NT2/D1 (cell line): Measurements from ENCODE around the gene TMPRSS13.
"Not testable (repeated sequence)": the region's sequence is repeated elsewhere in the genome, so short reads cannot be mapped to it uniquely, and the experiment has no call there.

Experiments
- DNase-seq: peaks from one replicate; pipeline ENCODE4 v3.0.0-alpha.2; 2011; ENCODE audit warnings: low read depth, low spot score
- H3K27me3 ChIP-seq: 2 replicates; pipeline ENCODE4 v1.6.0; 2011; ENCODE audit warnings: mild to moderate bottlenecking; ENCODE audit not compliant: insufficient read length, insufficient read depth
- H3K36me3 ChIP-seq: 2 replicates; pipeline ENCODE4 v1.6.1; 2011; ENCODE audit warnings: mild to moderate bottlenecking, low read length, mixed read lengths; ENCODE audit not compliant: insufficient read depth, insufficient read length
- H3K4me1 ChIP-seq: 2 replicates; pipeline ENCODE4 v1.5.1; 2011; ENCODE audit not compliant: insufficient read depth, insufficient read length
- H3K4me3 ChIP-seq: 2 replicates; pipeline ENCODE4 v1.5.1; 2011; ENCODE audit warnings: low read depth; ENCODE audit not compliant: insufficient read length
- H3K9ac ChIP-seq: 2 replicates; pipeline ENCODE4 v1.6.0; 2011; ENCODE audit warnings: low read depth; ENCODE audit not compliant: insufficient read length
- H3K9me3 ChIP-seq: 2 replicates; pipeline ENCODE4 v1.5.1; 2011; ENCODE audit warnings: mild to moderate bottlenecking, low read length; ENCODE audit not compliant: insufficient read depth
- SUZ12 ChIP-seq: IDR thresholded peaks from 2 replicates; pipeline ENCODE4 v1.6.1; 2011; ENCODE audit not compliant: insufficient read length, insufficient read depth; ENCODE audit errors: extremely low read depth
- YY1 ChIP-seq: IDR thresholded peaks from 2 replicates; pipeline ENCODE4 v1.6.1; 2011; ENCODE audit not compliant: insufficient read length, insufficient read depth
- ZNF274 ChIP-seq: IDR thresholded peaks from 2 replicates; pipeline ENCODE4 v1.6.1; 2011; ENCODE audit warnings: mild to moderate bottlenecking, low read depth, low read length

Gene TMPRSS13

DNA sequence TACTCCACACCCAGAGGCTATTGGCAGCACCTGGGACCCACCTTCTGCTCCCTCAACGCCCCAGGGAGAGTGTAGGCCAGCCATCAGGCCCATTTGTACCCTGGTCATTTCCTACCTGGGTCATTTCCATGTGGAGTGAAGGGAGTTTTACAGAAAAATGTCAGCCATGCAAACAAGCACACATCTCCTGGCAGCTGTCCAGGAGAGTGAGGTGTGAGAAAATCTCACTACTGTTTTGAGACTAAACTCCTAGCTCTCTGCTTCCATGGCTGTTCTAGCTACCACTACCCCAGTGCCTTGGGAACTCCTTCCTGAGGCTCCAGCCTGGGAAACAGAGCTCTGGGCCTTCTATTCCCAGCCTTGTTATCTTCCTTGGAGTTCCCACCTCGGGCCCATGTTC lies 2.8 kb upstream of the TMPRSS13 start:
- H3K36me3 ChIP-seq, result no peaks in the 10 kb centered on the region
- no peaks in the 10 kb centered on the region for H3K9me3 ChIP-seq
- H3K27me3 ChIP-seq, result no peaks in the 10 kb centered on the region
- H3K9ac ChIP-seq, result no peak overlapping the region
- peaks cover 4% of the 10 kb centered on the region for H3K4me1 ChIP-seq
- DNase-seq, result no peak
- TF ChIP-seq SUZ12 (no peak), YY1 (no peak)
- no peak overlapping the region for H3K4me3 ChIP-seq

DNA sequence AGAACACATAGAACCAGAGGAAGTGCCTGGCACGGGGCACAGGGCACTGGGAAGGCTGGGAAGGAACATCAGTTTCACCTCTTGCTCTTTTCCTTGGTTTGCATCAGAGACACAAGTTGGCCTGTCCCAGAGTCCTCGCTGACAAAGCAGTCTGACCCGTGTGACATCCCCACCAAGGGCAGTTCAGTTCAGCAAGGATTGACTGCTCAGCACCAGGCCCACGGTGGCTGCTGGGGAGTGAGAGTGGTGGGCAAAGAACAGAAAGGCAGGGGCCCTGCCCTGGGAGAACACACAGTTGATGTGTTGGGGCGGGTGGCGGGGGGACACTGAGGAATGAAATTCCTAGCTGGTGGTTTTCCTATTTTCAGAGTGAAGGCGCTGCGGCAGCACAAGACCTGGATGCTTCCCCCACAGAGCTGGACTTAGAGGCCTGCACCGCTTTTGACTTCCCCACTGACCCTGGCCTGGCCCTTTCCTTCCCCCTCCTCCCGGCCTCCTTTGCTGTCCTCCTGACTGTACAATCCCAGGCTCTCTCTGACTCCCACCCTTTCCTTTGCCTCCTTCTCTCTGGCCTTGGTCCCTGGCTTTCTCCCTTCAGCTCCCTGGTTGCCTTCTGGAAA lies 2.2 kb upstream of the TMPRSS13 start:
- Histone ChIP-seq H3K4me3 (no peak overlapping the region), H3K36me3 (no peaks in the 10 kb centered on the region), H3K9me3 (no peaks in the 10 kb centered on the region), H3K9ac (no peak overlapping the region), H3K4me1 (peaks cover 4% of the 10 kb centered on the region), H3K27me3 (no peaks in the 10 kb centered on the region)
- TF ChIP-seq ZNF274 (no peak), SUZ12 (no peak), YY1 (no peak)
- DNase-seq, result no peak

DNA sequence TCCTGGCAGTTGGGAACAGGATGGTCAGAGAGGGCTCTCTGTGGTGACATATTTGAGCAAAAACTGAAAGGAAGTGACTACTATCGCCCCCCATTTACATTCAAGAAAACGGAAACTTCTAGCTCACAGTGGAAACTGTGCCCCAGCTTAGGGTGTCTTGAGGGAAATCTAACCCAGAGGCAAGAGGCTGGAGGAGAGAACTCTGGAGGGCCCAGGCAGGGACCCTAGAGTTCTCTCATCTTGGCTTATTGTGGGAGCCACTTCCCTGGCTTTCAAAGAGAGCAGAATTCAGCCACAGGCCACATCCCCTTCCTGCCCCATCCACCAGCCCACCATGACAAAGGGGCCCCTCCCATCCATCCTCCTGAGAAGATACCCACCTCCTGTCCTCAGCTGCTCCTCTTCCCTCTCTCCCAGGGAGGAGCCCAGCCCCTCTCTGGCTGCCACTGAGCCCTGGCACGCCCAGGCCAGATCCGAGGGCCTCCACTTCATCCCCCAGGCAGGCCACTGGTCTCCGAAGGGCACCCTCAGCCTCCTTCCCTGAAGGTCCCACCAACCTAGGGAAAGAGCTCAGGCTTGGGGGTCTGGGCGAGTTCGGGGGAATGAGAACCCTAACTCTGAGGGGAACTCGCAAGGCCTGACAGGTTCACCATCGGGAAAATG lies 1.6 kb upstream of the TMPRSS13 start:
- no peak for DNase-seq
- no peak overlapping the region for H3K4me3 ChIP-seq
- H3K27me3 ChIP-seq, result no peaks in the 10 kb centered on the region
- H3K9me3 ChIP-seq, result no peaks in the 10 kb centered on the region
- no peak overlapping the region for H3K9ac ChIP-seq
- no peaks in the 10 kb centered on the region for H3K36me3 ChIP-seq
- peaks cover 4% of the 10 kb centered on the region for H3K4me1 ChIP-seq
- no peak for TF ChIP-seq YY1

DNA sequence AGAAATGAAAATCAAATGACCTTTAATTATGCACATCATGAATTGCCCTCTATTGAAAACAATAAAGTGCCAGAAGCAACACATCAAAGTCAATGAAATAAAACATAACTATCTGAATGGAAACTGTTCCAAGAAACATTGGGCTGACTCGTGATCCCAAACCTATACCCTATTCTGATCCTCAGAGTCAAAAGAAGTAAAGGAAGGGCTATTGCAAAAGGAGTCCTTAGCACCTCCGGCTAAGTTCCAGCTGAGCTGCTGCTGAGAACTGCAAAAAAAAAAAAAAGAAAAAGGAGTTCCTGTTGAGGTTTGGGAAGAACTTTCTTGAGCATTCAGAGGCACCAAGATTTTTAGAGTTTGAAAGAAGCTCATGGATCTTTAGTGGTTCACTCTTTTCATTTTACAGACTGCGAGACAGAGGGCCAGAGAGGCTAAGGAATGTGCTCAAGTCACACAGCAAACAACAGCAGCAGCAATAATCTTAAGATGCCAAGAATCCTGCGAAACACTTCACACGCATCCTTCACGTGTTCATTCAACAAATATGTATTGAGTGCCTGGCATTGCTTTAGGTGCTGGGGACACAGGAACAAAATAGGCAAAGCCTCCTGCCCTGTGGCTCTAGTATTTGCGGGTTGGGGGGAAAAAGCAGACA lies 841 bp upstream of the TMPRSS13 start:
- Histone ChIP-seq H3K36me3 (no peaks in the 10 kb centered on the region), H3K27me3 (no peaks in the 10 kb centered on the region), H3K9ac (no peak overlapping the region), H3K4me1 (peaks cover 4% of the 10 kb centered on the region), H3K9me3 (no peaks in the 10 kb centered on the region), H3K4me3 (no peak overlapping the region)
- no peak for DNase-seq
- TF ChIP-seq ZNF274 (no peak), SUZ12 (no peak), YY1 (no peak)

DNA sequence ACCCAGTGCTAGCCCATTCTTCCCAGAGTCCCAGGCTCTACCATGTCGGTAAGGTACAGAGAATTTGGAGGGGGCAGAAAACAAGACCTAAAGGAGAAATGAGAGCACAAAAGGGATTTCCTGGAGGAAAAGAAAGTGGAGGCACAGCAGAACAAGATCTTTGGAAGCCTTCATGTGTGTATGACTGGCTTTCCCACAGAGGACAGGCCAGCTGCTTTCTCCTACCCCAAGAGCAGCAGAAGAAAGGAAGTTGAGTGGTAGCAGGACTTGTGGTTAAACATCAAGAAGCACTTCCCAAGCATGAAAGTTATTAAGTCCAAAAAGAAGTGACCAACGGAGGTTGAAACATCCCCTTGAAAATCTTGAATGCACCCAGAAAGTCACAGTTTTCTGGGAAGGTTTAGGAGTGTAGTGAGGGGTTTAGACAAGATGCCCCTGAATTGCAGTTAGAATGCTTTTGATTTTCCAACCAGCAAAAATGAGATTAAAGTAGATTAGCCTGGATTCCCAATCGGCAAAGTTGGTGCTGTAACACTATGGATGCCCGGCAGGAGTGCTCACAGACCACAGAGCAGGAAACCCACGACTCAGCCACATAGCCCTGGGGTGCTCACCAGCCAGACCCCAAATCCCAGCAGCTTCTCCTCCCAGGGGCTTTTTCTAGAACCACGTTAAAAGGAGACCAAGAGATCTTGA lies 608 bp downstream of the TMPRSS13 start:
- Histone ChIP-seq H3K4me3 (no peak overlapping the region), H3K9me3 (no peaks in the 10 kb centered on the region), H3K36me3 (no peaks in the 10 kb centered on the region), H3K9ac (no peak overlapping the region), H3K27me3 (no peaks in the 10 kb centered on the region), H3K4me1 (peaks cover 4% of the 10 kb centered on the region)
- no peak for DNase-seq
- TF ChIP-seq YY1 (no peak), SUZ12 (no peak), ZNF274 (no peak)

DNA sequence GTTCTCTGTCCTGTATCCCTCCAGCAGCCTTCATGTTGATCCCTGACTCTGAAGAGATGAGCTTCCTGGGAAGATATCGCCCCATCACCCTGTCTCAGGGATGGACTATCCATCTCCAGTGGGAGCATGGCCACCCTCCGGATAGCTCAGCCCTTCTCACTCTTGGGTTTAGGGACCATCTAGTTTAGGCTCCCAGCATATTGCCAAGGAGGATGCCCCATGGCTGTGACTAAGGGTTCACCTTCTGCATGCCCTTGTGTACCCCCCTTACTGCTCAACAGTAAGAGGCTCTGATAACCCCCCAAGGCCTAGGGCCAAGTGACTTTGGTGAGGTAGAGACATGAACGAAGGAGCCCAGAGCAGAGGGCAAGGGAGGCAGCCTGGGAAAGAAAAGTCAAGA lies 1.3 kb downstream of the TMPRSS13 start:
- no peak for TF ChIP-seq YY1
- no peak for TF ChIP-seq ZNF274
- no peak for TF ChIP-seq SUZ12

DNA sequence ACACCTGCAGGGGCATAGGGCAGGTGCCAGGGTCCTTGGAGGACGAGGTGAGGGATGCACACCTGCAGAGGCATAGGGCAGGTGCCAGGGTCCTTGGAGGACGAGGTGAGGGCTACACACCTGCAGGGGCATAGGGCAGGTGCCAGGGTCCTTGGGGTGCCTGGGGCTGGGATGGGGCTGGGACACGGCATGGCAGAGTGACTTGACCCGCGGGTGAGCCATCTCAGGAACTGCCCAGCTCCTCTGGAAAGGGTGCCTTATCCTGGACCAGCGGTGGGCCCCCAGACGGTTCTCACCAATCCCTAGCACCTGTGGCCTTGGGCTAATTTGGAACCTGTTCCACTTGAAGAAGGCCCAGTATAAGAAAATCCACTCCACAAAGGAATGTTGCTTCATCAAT lies 3.0 kb downstream of the TMPRSS13 start:
- not testable (repeated sequence) for H3K4me1 ChIP-seq, H3K9ac ChIP-seq, H3K36me3 ChIP-seq, DNase-seq, H3K27me3 ChIP-seq, H3K9me3 ChIP-seq, H3K4me3 ChIP-seq

More for the DNA sequence above, 1.3 kb downstream of the TMPRSS13 start:
- H3K9me3 ChIP-seq, result no peaks in the 10 kb centered on the region
- H3K36me3 ChIP-seq, result no peaks in the 10 kb centered on the region
- peaks cover 8% of the 10 kb centered on the region for H3K4me1 ChIP-seq
- DNase-seq, result no peak
- no peaks in the 10 kb centered on the region for H3K27me3 ChIP-seq
- no peak overlapping the region for H3K4me3 ChIP-seq
- no peak overlapping the region for H3K9ac ChIP-seq
